Measurements from ENCODE around the gene GMDS. TPM values are rescaled to one million over a fixed set of nuclear protein-coding genes. Genes with fewer than 3 reads are reported as not detected.

Gene GMDS
- total RNA-seq, 2 donors from 2014 or later = 25.4 to 29.5 TPM

DNA sequence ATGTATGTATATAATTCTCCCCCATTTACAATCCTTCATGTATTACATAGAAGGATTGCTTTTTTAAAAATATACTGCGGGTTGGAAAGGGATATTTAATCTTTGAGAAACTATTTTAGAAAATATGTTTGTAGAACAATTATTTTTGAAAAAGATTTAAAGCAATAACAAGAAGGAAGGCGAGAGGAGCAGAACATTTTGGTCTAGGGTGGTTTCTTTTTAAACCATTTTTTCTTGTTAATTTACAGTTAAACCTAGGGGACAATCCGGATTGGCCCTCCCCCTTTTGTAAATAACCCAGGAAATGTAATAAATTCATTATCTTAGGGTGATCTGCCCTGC, 632.1 kb downstream of the GMDS start:
- no peaks in the 10 kb centered on the region for H3K9me3 Mint-ChIP-seq
- H3K9me3 ChIP-seq (ENCODE audit: control insufficient read depth, low read length) = no peaks in the 10 kb centered on the region
- peak overlapping the region; percentile 80 for H3K4me3 ChIP-seq (ENCODE audit: low read length)
- peaks cover 68% of the 10 kb centered on the region for H3K27me3 ChIP-seq (ENCODE audit: control insufficient read depth, insufficient read depth, low read length, poor library complexity, severe bottlenecking)
- peak overlapping the region; percentile 41 for H3K9ac ChIP-seq (ENCODE audit: extremely low read depth, low read length, poor library complexity, severe bottlenecking)
- peaks cover 18% of the 10 kb centered on the region for H3K4me1 Mint-ChIP-seq
- TF ChIP-seq, protein P1, sequence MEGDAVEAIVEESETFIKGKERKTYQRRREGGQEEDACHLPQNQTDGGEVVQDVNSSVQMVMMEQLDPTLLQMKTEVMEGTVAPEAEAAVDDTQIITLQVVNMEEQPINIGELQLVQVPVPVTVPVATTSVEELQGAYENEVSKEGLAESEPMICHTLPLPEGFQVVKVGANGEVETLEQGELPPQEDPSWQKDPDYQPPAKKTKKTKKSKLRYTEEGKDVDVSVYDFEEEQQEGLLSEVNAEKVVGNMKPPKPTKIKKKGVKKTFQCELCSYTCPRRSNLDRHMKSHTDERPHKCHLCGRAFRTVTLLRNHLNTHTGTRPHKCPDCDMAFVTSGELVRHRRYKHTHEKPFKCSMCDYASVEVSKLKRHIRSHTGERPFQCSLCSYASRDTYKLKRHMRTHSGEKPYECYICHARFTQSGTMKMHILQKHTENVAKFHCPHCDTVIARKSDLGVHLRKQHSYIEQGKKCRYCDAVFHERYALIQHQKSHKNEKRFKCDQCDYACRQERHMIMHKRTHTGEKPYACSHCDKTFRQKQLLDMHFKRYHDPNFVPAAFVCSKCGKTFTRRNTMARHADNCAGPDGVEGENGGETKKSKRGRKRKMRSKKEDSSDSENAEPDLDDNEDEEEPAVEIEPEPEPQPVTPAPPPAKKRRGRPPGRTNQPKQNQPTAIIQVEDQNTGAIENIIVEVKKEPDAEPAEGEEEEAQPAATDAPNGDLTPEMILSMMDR (conservative IDR thresholded peaks at IDR 0.05) = no peak
- WGBS, 2 experiments (ENCODE audit: insufficient coverage in 1 of 2, insufficient read length in 1 of 2) = 10% methylated on average over 3 of the region's 3 CpGs; no CpG with 5 or more reads in 1 of the 2 experiments
- peaks cover 69% of the 10 kb centered on the region for H3K27me3 Mint-ChIP-seq (ENCODE audit: insufficient read depth)
- H3K36me3 ChIP-seq (ENCODE audit: control insufficient read depth, insufficient read depth, low read length) = no peaks in the 10 kb centered on the region
- no peak overlapping the region for H3K27ac ChIP-seq (ENCODE audit: low read depth, low read length)
- peak overlapping the region; percentile 82 for H3K27ac Mint-ChIP-seq
- H3K4me3 Mint-ChIP-seq = peak overlapping the region; percentile 73
- H3K4me1 ChIP-seq (ENCODE audit: control insufficient read depth, insufficient read depth, low read length) = no peaks in the 10 kb centered on the region
- no peaks in the 10 kb centered on the region for H3K36me3 Mint-ChIP-seq (ENCODE audit: low read depth)
- no peak for DNase-seq

DNA sequence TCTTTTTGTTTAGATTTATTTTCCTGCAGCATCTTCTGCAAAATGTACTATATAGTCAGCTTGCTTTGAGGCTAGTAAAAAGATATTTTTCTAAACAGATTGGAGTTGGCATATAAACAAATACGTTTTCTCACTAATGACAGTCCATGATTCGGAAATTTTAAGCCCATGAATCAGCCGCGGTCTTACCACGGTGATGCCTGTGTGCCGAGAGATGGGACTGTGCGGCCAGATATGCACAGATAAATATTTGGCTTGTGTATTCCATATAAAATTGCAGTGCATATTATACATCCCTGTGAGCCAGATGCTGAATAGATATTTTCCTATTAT, 632.5 kb downstream of the GMDS start:
- H3K4me3 ChIP-seq (ENCODE audit: low read length) = peak overlapping the region; percentile 80
- H3K9me3 Mint-ChIP-seq = no peaks in the 10 kb centered on the region

DNA sequence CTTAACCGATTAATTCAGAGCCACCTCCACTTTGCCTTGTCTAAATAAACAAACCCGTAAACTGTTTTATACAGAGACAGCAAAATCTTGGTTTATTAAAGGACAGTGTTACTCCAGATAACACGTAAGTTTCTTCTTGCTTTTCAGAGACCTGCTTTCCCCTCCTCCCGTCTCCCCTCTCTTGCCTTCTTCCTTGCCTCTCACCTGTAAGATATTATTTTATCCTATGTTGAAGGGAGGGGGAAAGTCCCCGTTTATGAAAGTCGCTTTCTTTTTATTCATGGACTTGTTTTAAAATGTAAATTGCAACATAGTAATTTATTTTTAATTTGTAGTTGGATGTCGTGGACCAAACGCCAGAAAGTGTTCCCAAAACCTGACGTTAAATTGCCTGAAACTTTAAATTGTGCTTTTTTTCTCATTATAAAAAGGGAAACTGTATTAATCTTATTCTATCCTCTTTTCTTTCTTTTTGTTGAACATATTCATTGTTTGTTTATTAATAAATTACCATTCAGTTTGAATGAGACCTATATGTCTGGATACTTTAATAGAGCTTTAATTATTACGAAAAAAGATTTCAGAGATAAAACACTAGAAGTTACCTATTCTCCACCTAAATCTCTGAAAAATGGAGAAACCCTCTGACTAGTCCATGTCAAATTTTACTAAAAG, 633.0 kb downstream of the GMDS start:
- H3K27me3 Mint-ChIP-seq (ENCODE audit: insufficient read depth) = peaks cover 66% of the 10 kb centered on the region
- H3K4me3 Mint-ChIP-seq = peak overlapping the region; percentile 73
- Histone ChIP-seq H3K9me3 (ENCODE audit: control insufficient read depth, low read length) (no peaks in the 10 kb centered on the region), H3K27me3 (ENCODE audit: control insufficient read depth, insufficient read depth, low read length, poor library complexity, severe bottlenecking) (peaks cover 68% of the 10 kb centered on the region), H3K27ac (ENCODE audit: low read depth, low read length) (no peak overlapping the region), H3K9ac (ENCODE audit: extremely low read depth, low read length, poor library complexity, severe bottlenecking) (peak overlapping the region; percentile 28), H3K4me3 (ENCODE audit: low read length) (peak overlapping the region; percentile 80), H3K36me3 (ENCODE audit: control insufficient read depth, insufficient read depth, low read length) (no peaks in the 10 kb centered on the region), H3K4me1 (ENCODE audit: control insufficient read depth, insufficient read depth, low read length) (no peaks in the 10 kb centered on the region)
- TF ChIP-seq, protein P1 (conservative IDR thresholded peaks at IDR 0.05) = no peak
- H3K9me3 Mint-ChIP-seq = no peaks in the 10 kb centered on the region
- peak overlapping the region; percentile 16 for H3K27ac Mint-ChIP-seq
- H3K4me1 Mint-ChIP-seq = peaks cover 25% of the 10 kb centered on the region
- 12 to 13% methylated on average over 4 to 8 of the region's 10 CpGs for WGBS, 2 experiments (ENCODE audit: insufficient coverage in 1 of 2, insufficient read length in 1 of 2)
- DNase-seq = peak; percentile 29
- H3K36me3 Mint-ChIP-seq (ENCODE audit: low read depth) = no peaks in the 10 kb centered on the region

More for the DNA sequence above, 632.5 kb downstream of the GMDS start:
- TF ChIP-seq, protein P1 (conservative IDR thresholded peaks at IDR 0.05) = no peak
- peak; percentile 36 for DNase-seq
- no peak overlapping the region for H3K27ac Mint-ChIP-seq
- no peaks in the 10 kb centered on the region for H3K36me3 Mint-ChIP-seq (ENCODE audit: low read depth)
- H3K27ac ChIP-seq (ENCODE audit: low read depth, low read length) = no peak overlapping the region
- H3K4me1 ChIP-seq (ENCODE audit: control insufficient read depth, insufficient read depth, low read length) = no peaks in the 10 kb centered on the region
- 0 to 7% methylated on average over 2 to 7 of the region's 7 CpGs for WGBS, 2 experiments (ENCODE audit: insufficient coverage in 1 of 2, insufficient read length in 1 of 2)
- no peaks in the 10 kb centered on the region for H3K9me3 ChIP-seq (ENCODE audit: control insufficient read depth, low read length)
- peaks cover 68% of the 10 kb centered on the region for H3K27me3 ChIP-seq (ENCODE audit: control insufficient read depth, insufficient read depth, low read length, poor library complexity, severe bottlenecking)
- no peaks in the 10 kb centered on the region for H3K36me3 ChIP-seq (ENCODE audit: control insufficient read depth, insufficient read depth, low read length)
- peaks cover 69% of the 10 kb centered on the region for H3K27me3 Mint-ChIP-seq (ENCODE audit: insufficient read depth)
- peaks cover 21% of the 10 kb centered on the region for H3K4me1 Mint-ChIP-seq
- peak overlapping the region; percentile 73 for H3K4me3 Mint-ChIP-seq
- peak overlapping the region; percentile 41 for H3K9ac ChIP-seq (ENCODE audit: extremely low read depth, low read length, poor library complexity, severe bottlenecking)

Measured in endodermal cell (in vitro differentiated cells).